ENCODE measurements around the gene ZFP36L2.

Gene ZFP36L2

DNA sequence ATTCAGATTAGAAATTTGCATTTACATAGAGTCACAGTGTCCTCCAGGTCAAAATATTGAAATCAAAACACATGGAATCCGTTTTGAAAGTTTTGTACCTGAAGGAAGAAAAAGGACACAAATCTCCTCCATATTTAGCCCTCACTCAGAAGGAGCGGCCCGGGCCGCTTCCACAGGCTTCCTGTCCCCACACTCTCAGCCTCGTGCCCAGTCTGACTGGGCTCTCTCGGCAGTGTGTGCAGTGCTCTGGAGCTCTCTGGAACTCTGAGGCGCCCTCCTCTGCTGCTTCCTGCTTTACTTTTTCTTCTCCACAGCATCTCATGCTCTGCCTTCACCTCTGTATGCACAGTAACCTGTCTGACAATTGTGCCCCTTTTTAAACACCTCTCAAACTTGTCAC lies 22.2 kb upstream of the ZFP36L2 start:
- DNase-seq (ENCODE audit: low read depth in 2 of 3, low spot score in 2 of 3): no peak

DNA sequence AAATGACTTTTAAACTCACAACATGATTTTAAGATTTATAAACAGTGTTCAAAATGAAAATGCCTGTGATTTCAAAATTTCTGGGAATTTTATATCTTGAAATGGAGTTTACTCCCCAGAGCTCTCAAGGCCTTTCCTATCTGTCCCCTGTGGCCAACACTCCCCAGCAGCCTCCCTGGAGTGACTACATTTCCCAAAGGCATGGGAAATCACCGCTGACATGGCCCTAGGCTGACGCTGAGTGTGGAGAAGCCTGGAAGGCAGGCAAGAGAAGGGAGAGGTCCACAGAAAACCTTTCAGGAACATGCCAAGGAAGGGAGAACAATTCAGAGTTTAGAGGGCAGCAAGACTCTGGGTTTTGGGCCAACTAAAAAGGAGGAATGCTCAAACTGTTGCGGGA lies 20.2 kb upstream of the ZFP36L2 start:
- no peak for DNase-seq (ENCODE audit: low read depth in 2 of 3, low spot score in 2 of 3)

DNA sequence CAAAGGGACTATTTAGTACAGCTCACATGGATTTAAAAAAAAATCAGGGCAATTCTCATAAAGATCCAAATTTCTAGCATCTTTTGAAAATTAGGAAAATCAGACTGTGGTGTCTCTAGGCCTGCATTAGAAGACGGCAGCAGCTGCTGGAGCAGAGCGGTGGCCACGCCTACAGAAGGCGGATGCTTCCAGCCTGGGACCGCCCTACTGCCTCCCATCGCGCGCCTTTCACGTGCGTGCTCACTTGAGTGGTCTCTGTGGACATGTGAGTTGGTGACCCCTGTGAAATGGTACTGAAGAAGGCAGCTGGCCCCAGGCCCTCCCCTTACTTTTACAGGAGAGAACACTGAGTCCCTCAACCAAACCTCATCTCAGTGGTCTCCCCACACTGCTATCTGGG lies 15.2 kb upstream of the ZFP36L2 start:
- no peak for DNase-seq (ENCODE audit: low read depth in 2 of 3, low spot score in 2 of 3)

DNA sequence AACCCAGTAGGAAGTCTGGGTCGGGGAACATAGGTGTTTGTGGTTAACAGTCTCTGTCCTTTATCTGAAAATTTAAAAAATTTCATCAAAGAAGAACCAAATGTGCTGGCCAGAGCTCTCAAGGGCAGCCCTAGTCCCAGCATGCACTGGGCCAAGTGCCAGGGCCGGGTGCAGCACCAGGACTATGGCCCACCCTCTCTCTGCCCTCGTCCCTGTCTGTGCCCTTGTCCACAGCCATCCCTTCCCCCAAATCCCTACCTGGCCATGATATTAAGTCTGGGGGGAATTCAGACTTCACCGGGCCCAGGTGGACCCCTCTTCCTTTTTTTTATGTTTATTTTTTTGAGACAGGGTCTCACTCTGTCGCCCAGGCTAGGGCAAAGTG lies 14.4 kb upstream of the ZFP36L2 start:
- no peak for DNase-seq (ENCODE audit: low read depth in 2 of 3, low spot score in 2 of 3)

DNA sequence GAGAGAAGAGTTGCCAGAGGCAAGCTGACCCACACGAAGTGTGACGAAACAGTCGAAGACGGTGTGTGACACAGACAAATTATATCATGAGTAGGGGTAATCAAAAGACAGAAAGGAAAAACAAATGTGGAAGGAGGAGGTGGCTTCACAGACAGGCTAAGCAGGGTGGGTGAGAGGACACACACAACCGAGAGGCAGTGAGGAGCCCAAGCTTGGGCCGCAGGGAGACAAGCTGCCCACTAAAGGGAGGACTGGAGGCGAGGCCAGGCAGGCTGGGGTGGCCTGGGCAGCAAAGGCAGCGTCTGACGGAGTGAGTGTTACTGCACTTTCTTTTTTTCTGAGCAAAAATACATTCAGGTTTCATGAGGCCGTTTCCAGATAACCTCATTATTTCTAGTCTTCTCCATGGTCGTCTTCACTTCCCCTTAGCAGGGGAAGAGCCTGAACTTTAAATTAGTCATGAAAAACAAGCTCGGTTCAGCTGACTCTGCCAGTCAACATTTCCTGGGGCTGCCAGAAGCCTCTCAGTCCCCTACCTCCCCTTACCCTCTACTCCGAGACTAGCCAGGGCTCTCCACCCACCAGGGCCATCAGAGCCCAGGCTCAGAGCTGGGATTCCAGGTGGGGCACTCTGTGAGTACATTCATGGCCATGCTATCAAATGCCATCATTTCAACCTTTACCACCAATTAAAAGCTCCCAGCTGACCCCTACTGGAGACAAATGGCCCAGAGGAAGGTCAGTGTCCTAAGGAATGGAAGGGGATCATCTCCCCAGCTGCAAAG lies 13.8 kb upstream of the ZFP36L2 start:
- no peak for DNase-seq (ENCODE audit: low read depth in 2 of 3, low spot score in 2 of 3)

DNA sequence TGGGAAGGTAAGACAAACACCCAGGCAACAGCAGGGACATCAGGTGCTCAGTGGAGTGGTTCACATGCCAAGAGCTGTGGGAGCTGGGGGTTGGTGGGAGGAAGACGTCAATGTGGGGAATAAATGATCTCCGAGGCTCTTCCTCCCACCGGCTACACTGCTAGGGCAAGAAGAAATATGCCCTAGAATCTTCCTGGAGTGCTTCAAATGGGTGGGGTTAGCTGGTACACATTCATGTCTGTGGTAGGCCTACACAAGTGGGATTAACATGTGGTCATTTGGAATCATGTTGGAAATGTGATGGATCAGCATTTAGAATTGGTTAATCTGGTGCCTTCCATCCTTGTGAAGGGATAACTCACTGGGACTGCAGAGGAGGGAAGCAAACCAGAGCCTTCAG lies 12.4 kb upstream of the ZFP36L2 start:
- DNase-seq (ENCODE audit: low read depth in 2 of 3, low spot score in 2 of 3): no peak

DNA sequence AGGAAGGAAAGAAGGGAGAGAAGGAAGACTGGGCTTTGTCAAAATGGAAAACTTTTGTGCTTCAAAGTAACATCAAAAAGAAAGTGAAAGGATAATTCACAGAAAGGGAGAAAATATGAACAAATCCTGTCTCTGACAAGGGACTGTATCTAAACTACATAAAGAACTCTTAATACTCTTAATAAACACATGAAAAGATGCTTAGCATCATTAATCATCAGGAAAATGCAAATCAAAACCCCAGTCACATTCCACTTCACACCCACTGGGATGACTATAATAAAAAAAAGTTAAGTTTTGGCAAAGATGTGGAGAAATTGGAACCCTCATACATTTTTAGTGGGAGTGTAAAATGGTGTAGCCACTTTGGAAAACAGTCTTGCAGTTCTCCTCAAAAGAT lies 11.8 kb upstream of the ZFP36L2 start:
- DNase-seq (ENCODE audit: low read depth in 2 of 3, low spot score in 2 of 3): no peak

DNA sequence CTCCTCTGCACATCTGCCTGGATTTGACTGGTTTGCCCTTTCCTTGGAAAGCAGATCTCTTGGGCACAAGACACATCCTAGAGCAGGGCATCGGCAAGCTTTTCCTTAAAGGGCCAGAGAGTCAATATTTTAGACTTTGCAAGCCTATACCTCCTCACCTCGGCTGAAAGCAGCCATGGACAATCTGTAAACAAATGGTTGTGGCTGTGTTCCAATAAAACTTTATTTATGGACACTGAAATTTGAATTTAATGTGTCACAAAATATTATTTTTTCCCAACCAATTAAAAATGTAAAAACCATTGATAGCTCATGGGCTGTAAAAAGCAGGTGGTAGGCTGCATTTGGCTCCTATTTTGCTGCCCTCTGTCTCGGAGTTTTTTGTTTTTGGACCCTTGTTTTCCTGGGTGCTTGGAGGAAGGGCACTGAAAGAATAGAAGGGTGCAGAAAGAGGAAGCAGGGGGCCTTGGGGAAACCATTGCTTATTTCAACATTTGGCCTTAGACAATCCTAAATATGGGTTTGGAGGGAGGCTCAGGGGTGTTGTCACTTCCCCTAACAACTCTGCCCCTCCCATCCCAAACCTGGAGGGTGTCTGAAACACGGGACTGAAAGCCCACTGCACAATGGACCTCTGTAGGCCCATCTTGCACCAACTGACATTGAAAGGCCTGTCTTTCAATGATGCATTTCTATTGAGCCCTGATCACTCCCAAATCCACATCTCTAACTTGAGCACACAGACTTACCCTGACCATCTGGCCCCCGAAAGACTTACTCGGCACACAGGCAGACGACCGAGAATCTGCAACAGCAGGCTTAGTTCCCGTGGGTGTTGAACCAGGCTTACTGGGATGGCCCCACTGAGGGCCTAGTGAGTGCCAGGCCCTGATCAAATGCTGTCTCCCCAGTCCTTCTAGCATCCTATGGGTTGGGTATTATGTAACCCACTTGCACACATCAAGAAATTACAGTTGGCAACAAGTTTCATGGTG lies 7.1 kb upstream of the ZFP36L2 start:
- no peak for DNase-seq (ENCODE audit: low read depth in 2 of 3, low spot score in 2 of 3)

DNA sequence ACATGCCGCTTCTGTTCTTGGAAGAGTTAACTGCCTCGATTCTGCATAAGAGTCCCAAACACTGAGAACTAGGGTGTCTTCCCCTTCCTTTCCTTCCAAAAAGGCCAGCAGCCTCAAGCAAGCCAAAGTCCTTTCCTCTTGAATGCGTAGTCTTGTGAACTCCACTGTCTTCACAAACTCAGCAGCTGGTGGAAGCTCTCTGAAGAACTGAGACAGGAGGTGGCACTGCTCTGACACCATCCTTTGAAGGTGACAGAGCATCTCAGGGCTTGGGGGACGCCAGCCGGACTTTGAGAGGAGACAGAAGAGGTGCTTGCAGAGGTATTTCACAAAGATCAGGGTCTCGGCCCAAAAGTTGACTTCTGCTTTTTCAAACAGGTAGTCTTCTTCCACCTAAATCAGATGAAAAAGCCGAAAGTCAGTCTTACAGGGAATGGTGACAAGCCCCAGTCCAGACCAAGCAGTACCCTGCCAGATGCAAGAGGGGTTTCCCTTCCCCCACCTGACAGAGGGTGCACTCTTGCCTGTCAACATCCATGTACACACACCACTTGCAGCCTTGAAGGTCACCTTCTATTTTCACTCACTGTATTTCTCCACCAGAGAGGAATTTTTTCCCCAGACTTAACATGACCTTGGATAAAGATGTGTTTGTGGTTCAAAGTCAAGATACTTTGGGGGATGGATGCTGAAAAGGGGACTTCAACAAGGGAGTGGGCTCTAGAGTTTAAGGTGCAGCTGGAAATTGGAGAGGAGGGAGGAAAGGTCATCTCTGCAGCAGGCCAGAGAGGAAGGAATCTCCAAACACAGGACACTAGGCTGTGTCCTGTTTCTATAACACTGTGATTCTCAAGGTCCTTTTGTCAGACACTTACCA lies 4.8 kb upstream of the ZFP36L2 start:
- DNase-seq (ENCODE audit: low read depth in 2 of 3, low spot score in 2 of 3): no peak

DNA sequence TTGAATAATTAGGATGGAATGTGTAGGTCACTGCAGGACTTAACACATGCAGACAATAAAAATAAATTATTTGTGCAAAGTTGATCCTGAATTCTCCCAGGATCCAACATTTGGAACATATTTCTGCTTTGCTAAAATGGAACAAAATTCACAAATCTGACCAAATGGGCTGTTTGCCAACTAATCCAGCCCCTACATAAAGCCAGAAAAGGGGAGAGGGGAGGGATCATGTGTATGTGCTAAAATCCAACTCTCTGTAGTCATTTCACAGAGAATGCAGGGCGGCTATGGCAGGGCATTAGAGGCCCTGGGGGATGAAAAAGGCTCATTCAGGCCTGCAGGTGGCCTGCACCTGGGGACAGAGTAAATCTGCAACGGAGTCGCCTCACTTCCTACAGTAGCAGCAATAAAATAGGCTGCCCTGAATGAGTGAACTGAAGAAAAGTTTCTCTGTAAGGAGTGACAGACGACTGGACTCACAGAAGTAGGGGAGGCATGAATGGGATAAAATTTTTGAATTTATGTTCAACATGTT lies 4.0 kb upstream of the ZFP36L2 start:
- DNase-seq (ENCODE audit: low read depth in 2 of 3, low spot score in 2 of 3): no peak

DNA sequence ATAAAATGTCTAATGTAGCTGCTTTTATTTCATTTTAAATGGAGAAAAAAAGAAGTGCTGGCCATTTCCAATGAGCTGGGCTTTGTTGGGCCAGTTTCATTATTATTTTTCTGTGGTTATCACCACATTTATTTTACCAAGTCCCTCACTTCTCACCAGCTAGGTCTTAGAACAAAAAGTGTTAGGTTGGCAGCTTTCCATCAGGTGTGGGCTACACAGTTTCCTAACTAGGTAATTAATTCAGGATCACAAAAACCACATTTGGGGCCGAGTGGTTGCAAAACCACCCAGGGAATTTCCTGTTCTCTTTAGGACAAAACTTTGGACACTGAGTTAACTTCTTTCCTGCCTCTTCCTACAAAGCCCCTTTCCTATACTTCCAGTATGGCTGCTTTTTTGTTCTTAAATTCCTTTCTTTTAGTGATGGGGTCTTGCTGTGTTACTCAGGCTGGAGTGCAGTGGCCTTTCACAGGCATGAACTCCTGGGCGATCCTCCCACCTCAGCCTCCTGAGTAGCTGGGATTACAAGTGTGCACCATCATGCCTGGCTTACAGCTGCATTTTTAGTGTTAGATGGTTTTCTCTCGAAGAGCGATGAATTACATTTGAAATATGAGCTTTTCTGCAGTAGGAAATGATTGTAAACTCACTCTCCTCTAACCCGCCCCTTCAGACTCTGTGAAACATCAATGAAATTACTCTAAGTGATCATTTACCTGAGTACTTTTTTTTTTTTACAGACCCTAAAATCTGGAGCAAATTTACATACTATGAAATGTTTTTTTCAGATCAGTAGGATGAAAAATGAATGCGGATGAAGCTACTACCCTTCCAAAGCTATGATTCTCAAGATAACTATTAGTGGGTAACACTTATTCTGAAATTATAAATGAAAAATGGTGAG lies 2.6 kb upstream of the ZFP36L2 start:
- DNase-seq (ENCODE audit: low read depth in 2 of 3, low spot score in 2 of 3): no peak

DNA sequence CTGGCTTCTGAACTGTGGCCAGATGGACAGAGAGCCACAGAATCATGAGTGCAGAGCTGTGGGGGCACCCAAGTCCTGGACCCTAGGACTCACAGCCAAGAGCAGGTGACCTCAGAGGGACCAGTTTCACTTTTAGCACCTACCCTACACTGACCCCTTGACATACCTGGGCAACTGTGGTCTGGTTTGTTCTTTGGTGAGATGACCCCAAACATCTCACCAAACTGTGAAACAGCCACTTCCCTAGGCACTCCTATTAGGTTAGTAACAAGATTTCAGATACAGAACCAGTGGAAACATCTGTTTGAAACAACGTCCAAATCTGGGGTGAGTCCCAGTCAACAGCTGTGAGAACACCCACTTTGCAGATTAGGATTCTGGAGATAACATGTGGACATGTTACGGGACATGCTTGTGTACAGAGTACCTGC lies 1.9 kb upstream of the ZFP36L2 start:
- no peak for DNase-seq (ENCODE audit: low read depth in 2 of 3, low spot score in 2 of 3)

DNA sequence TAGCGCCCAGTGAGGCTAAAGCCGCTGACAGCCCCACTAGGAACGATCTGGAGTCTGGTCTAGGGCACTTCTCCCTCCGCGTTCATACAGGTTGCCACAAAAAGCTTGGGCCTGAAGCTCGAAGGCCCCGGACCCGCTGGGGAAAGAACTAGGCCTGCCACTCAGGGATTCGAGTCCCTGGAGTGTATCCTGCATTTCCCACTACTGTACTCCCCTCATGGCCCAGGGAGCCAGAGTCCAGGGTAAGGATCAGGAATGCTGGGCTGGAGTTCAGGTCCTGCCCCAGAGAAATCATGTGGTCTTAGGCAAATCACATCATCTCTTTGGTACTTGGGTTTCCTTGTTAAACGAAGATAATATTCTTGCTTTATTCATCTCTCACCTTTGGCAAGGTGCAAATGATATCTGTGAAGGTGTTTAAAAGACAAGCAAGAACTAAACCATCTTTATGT lies 1.4 kb upstream of the ZFP36L2 start:
- no peak for DNase-seq (ENCODE audit: low read depth in 2 of 3, low spot score in 2 of 3)

DNA sequence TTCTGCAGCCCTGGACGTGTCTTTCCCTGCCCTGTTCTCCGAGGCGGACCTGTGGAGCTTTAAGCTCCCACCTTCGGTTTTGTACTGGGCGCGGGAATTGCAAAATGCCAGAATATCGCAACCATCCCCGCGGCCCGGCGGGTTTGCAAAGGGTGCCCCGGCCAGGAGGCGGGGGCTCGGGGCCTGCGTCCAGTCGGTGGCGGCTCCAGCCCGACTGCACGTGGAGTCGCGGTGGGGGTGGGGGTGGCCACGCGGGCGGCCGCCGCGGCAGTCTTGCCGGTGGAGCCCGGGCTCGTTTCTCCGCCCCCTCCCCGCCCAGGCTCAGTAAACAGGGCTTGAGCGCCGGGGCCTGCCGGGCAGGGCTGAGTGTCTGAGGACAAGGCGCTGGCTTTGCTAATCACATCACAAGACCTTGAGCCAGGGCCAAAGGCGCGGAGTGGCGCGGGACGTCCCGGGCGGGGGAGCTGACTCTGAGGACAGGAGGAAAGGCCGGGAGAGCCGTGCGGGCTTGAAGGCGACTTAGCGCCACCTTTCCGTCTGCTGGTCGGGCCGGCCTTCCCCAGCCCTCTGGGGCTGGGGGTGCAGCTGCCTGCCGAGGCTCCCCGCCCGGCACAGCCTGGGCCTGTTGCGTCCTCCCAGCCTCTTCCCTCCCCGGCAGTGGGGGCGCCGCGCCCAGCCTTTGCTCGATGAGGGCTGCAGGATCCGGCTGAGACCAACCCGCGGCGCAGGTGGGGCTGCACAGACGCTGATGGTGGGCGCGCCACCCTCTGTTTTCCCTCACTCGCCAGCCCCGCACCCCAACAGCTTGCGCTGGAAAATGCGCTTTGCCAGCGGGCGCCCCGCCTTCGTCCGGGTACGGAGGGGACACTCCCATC lies 786 bp upstream of the ZFP36L2 start:
- peak in 2 of 3 experiments; percentile 46 to 55 for DNase-seq (ENCODE audit: low read depth in 2 of 3, low spot score in 2 of 3)

DNA sequence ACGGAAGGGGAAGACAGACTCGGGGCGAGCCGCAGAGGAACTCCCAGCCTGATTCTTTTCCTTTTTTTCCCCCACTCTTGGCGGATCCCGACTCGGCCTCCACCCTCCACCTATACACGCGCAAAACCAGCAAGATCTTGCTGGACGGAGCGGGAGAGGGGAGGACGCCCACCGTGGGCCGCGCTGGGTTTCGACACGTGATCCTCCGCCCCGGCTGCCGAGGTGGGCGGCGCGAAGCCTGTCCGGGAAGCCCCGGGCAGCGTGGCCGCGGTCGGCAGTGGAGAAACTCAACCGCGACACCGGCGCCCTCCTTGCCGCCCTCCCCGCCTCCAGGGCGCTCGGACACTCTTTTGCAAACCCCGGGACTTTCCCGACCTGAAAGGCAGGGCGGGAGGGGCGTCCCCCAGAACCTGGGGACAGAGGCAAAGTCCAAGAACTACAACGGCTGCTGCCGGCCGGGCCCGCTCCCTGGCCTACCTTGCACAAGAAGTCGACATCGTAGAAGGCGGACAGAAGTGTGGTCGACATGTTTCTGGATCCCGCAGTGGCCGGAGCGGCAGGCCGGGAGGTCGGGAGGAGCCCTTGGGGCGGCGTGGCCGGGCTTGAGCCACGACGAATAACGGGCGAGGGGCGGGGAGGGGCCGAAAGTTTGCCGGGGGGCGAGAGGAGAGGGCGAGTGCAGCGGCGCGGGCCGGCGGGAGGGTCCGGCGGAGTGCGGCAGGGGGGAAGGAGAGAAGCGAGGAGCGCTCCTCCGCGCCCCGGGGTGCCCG lies 433 bp downstream of the ZFP36L2 start:
- peak; percentile 55 to 74 (median 73) for DNase-seq (ENCODE audit: low read depth in 2 of 3, low spot score in 2 of 3)

DNA sequence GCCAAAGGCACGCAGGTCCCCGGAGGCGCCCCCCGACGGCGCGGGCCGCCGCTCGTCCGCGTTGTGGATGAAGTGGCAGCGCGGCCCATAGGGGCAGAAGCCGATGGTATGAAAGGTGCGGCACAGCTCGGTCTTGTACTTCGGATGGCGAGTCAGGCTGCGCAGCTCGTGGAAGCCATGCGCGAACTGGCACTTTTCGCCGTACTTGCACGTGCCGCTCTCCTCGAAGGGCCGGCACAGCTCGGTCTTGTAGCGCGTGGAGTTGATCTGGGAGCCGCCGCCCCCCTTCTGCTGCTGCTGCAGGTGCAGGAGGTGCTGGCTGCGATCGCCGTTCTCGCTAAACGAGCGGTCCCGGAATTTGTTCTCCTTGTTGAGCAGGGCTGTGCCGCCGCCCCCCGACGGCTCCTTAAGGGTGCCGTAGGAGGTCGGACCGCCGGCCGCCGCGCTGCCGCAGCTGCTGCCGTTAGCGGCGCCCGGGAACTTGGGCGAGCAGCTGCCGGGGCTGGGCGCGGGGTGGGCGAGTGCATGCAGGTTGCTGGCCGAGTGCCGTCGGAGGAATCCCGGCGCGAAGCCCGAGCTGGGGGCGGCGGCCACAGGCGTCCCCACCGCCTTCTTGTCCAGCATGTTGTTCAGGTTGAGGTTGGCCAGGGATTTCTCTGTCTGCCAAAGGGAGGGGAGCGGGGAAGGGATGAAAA lies 1.2 kb downstream of the ZFP36L2 start:
- peak; percentile 43 to 55 (median 45) for DNase-seq (ENCODE audit: low read depth in 2 of 3, low spot score in 2 of 3)

DNA sequence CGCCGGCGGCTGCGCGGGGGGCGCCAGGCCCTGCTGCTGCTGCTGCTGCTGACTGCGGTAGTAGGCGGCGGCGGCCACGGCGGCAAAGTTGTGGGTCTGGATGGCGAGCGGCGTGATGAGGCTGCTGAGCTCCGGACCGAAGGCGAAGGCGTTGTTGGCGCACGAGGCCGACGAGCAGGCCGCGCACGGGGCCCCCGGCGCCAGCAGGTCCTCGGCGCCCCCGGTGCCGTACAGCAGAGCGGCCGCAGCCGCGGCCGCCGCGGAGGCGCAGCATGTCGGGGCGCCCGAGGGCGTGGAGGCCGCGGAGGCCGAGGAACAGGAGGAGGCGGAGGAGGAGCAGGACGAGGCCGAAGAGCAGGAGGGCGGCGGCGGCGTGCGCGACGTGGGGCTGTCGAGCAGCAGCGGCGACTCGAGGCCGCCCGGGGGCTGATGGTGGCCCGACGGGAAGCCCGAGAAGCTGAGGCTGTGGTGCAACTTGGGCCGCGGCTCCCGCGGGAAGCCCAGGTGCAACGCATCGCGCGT lies 1.8 kb downstream of the ZFP36L2 start:
- peak in 1 of 3 experiments; percentile 37 for DNase-seq (ENCODE audit: low read depth in 2 of 3, low spot score in 2 of 3)
